Activated CD4-positive, alpha-beta T cell treated with anti-CD3 and anti-CD28 coated beads, Interleukin-2, Interleukin-6, amounts not matched to agents 100 ng/mL and 50 ng/mL, durations not matched to agents 16 hours and 8 hours (primary cell): ENCODE results near the gene ASPSCR1.

ENCODE experiments used
- DNase-seq: peaks from one replicate; pipeline ENCODE4 v3.0.0-alpha.2; 2020

ASPSCR1 gene

GRCh38 chr17:82001571-82002056, 24.2 kb downstream of the ASPSCR1 start:
- no peak for DNase-seq

DNA sequence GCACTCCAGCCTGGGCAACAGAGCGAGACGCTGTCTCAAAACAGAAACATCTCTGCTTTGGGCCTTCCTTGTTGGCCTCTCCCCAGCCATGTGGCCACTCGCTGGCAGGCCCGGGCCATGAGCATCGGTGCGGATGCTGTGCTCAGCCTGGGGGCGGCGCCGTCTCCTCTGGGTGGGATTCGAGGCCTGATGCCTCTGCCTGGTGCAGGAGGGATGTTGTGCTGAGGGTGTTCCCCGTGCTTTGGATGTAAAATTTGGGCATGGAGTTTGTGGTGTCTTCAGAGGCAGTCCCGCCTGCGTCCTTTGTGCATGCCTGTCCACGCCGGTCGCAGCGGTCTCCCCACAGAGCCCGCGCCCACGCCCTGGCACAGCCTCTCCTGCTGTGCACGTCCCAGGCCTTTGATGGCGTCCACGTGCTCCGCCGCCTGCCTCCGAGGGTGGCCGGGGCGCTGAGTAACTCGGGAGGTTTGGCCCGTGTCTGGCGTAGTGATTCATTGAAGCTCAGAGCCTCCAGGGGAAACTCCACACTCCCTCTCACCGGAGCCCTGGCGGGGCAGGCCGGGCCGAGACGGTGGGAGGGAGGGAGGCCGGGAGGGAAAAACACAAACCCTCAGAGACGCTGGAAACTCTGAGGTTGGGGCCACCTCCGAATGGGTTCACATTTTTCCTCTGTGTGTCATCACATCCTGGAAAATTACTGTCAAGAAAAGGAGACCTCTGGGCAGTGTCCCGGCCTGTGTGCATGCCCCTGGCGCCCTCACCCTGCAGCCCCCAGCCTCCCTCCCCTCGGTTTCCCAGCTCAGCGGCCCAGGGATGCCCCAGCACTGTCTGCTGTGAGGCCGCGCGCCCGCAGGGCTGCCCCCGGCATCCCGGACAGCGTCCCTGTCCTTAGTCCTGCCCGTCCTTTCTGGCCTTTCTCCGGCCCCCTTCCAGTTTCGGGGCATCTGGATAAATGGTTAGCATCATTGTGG, 26.3 kb downstream of the ASPSCR1 start:
- DNase-seq, result peak; percentile 24

DNA sequence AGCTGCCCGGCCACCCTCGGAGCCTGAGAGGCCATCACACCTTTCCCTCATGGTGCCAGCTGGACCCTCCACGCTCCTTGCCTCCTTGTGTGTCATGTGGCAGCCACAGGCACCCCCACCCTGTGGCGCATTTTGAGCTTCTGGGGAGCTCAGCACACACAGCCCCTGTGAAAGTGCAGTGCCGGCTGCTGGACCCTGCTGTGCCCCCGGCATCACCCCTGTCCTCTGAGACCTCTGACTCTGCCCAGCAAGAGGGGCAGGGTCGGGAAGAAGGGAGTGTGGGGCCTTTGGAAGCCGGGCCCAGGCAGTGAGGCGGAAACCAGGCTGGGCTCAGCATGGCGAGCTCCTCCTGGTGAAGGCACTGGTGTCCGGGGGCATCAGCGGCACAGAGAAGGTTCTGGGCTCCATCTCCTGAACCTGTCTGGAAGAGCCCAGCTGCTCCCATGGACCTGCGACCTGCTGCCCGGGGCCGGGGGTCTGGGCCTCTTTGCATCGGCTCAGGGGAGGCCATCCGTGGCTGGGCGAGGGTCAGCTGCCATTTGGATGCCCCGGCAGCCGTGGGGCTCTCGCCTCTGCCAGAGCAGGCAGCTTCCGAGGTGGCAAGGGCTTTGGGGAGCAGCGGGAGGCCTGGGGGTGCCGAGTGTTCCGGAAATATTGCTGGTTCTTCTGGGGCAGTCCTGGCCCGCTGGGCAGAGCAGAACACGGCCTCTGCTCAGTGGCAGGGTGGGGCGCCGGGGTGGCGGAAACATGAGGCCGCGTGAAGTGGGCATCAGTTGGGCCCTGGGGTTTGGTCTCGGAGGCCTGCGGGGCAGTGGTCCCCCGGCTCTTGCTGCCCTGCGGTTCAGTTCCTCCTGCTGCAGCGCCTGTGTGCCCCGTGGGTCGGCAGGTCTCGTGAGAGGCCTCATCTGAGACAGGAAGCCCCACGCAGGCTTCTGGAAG, 27.4 kb downstream of the ASPSCR1 start:
- no peak for DNase-seq

DNA sequence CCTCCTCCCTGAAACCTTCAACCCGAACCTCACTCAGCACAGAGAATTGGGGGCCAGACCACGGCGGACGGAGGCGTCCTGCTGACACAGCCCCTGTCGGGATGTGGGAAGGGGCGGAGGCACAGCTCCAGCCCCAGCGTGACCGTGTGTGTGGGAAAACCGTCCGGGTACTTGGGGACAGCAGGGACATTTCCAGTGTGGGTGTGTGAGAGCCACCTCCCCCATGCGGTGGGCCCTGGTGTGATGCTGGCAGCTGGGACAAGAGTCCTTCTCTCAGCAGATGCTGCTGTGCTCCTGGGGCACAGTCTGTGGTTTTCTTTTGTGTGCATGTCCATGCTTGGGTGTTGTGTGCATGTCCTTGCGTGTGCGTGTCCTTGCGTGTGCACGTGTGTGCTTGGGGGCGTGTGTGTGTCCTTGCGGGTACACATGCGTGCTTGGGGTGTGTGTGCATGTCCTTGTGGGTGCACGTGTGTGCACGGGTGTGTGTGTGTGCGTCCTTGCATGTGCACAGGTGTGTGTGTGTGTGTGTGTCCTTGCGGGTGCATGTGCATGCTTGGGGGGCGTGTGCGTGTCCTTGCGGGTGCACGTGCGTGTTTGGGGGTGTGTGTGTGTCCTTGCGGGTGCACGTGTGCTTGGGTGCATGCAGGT, 28.4 kb downstream of the ASPSCR1 start:
- DNase-seq, result no peak

DNA sequence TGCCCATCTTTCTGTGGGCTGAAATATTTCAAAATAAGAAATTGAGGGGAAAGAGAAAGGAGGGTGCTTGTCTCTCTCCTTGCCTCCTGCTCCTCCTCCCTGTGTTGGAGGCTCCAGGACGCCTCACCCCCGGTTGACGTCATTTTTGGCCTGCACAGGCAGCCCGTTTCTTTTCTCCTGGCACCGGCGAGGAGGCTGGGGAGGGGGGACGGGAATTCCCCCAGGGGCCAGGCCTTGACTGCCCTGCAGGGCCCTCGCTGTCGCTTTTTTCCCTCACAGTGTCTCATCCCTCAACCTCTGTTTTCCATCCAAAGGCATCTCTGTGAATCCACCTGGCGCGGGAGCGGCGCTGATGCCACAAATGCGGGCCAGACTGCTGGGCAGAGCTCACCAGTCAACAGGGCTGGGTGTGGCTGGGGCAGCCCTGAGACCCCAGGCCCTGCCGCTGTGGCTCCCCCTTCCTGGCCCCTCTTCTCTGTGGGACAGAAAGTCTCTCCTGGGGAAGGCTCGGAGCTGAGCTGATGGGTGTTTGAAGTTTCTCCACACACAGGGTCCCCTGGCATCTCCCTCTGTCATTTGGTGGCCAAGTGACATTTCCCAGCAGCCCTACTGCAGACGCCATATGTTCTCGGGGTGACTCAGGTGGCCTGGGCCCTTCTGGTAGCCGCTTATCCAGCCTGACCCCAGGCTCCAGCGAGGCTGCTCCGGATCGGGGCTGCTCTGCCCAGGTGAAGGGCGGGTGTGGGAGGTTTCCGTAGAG, 29.2 kb downstream of the ASPSCR1 start:
- no peak for DNase-seq

DNA sequence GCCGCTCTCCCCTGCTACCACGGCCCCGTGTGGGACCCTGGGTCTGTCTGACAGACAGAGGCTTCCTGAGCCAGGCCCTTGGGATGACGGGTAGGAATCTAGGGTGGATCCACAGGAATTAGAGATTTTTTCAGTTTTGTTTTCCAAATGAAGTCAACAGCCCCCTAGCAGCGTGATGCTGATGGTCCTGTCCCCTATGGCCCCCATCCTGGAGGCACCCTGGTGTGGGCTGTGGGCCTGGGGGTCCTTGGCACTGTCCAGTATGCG, 29.7 kb downstream of the ASPSCR1 start:
- no peak for DNase-seq

- no peak for DNase-seq
These were observed 30.2 kb downstream of the ASPSCR1 start for GRCh38 chr17:82007495-82008257.

- no peak for DNase-seq
These were observed 31.0 kb downstream of the ASPSCR1 start for GRCh38 chr17:82008258-82008940.

DNA sequence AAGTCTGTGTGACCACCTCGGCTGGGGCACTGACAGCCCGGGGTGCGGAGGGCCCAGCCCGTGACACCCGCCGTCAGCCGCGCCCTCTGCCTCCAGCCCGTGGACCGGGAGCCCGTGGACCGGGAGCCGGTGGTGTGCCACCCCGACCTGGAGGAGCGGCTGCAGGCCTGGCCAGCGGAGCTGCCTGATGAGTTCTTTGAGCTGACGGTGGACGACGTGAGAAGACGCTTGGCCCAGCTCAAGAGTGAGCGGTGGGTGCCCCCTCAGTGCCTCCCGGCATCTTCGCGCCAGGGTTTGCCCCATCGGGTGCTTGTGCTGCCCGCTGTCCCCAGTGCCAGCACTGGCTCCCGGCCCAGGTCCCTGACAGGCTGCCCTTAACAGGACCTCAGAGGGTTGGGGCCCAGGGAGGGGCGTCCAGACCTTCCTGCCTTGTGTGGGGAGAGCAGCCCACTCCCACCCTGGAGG, 31.5 kb downstream of the ASPSCR1 start:
- no peak for DNase-seq

- DNase-seq, result no peak
These were observed 32.0 kb downstream of the ASPSCR1 start for GRCh38 chr17:82009413-82009812.

DNA sequence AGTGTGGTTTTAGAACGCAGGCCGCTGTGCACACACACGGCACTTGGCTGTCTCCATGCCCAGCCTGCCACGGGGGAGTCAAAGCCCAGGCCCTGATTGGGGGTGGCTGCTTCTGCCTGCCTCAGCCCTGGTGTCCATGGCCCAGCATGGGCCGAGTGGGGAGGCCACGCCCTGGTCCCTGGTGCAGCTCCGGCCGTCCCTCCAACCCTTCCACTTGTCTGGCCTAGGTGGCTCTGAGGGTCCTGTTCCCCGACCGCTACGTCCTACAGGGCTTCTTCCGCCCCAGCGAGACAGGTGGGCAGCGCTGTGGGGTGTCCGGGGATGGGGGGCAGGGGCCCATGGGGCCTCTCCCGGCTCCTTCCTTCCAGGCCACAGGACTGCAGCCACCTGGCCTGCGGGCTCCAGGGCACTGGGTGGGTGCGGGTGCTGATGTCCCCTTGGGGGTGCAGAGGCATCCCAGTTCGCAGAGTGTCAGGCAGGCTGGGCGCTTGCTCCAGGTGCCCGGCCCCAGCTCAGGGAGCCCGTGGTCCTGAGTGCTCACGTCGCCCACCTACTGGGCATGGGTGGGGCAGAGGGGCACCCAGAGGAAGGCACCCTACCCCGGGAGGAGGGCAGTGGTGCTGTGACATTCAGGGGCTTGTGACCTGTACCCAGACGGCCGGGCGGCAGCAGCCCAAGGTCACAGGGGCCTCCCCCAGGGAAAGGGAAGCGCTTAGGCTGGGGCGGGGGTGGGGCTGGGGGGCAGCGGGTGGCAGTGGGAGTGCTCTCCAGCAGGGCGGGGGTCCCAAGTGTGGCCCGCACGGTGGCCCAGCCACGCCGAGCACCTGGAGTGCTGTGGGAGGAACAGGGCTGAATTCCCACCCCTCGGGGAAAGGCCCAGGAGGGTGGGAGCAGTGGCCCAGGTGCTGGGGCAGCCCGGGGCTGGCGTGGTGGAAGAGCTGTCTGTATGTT, 33.4 kb downstream of the ASPSCR1 start:
- no peak for DNase-seq

DNA sequence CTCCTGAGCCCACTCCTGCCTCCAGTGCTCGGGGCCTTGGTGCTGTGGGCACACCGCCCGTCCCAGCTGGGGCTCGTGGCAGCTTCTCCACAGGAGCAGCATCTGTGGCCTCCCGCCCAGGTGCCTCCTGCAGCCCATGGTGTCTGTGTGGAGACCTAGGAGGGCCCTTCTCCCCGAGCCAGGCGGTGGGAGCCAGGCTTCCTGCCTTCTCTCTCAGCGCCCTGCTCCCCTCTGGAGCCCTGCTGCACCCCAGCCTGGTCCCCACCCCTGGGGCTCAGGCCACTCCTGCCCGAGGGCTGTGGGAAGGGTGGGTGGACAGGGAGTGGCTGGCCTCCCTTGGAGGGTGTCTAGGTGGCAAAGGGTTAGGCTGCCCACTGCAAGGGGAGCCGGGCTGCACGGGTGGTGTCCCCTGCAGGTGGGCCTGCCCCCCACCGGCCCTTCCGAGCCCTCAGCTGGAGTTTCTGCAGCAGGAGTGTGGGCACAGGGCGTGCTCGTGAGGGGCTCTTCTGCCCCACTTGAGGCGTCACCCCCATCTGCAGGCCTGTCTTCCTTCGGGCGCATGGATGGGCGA, 34.3 kb downstream of the ASPSCR1 start:
- DNase-seq, result no peak

- no peak for DNase-seq
These were observed 34.8 kb downstream of the ASPSCR1 start for GRCh38 chr17:82012261-82012639.

DNA sequence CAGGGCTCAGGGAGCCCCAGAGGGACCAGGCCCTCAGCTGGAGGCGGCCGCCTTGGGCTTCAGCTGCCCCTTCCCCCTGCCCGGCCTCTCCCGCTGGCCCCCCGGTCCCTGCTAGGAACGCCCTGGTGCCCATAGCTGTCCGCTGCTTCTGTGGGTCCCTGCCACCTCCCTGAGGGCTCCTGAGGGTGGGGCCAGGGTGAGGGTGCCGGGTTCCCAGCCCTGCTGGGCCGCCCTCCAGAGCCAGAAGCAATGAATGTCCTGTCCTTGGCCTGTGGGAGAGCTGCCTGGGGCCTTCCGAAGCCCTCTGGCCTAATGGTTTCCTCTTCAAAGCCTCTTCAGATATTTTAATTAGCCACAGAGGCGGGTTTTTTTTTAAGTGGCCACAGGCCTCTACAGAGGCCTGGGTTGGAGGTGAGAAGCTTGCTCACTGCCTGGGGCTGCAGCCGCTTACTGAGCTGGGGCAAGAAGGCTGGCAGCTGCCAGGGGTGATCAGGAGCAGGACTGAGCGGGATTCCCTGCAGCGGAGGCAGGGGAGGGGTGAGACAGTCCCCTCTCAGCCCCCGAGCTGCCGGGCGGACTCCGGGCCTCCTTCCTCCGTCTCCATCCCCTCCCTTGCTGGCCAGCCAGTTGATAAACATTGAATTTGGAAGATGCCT, 35.3 kb downstream of the ASPSCR1 start:
- no peak for DNase-seq

DNA sequence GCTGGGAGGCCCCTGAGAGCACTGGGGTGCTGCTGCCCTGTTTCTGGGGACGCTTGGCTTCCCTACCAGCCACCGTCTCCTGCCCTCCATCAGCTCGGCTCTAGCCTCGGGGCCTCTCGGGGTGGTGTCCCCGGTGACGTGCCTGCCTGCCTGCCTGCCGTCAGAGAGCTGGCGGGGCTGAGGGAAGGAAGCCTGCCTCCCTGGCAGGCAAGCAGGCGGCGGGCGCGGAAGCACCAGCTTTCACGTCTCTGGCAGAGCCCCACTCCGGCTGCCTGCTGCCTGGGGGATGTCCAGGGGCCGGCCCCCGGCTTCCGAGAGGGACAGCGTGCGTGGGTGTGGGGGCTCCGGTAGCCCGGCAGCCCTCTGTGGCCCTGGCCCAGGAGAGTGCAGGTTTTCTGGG, 35.9 kb downstream of the ASPSCR1 start:
- DNase-seq, result no peak

- DNase-seq, result no peak
These were observed 36.4 kb downstream of the ASPSCR1 start for GRCh38 chr17:82013772-82014321.

DNA sequence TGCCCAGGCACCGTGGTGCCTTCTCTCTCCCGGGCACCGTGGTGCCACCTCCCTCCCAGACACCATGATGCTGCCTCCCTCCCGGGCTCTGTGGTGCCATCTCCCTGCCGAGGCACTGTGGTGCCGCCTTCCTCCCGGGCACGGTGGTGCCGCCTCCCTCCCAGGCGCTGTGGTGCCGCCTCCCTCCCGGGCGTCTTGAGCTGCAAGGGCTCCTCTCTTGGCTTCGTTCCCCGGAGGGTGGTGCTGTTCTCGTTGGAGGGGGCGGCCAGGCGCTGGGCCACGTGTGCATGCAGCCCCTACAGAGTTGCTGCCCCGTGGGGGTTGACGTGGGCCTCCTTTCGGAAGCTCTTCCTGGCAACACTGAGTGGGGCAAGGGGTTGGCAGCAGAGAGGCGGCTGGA, 37.0 kb downstream of the ASPSCR1 start:
- DNase-seq, result no peak

GRCh38 chr17:82014971-82015310, 37.5 kb downstream of the ASPSCR1 start:
- no peak for DNase-seq
